WI38 (cell line): ENCODE measurements around the gene NPIPB8.
"Not testable (repeated sequence)": the region's sequence is repeated elsewhere in the genome, so short reads cannot be mapped to it uniquely, and the experiment has no call there.

Experiments used
- H3K4me3 ChIP-seq: 2 replicates; pipeline ENCODE4 v1.5.1; 2011; ENCODE audit warnings: low read depth, mild to moderate bottlenecking, control low read depth, low read length

Gene NPIPB8

GRCh38 chr16:28704246-28704645 is 66.4 kb downstream of the NPIPB8 start:
- not testable (repeated sequence) for H3K4me3 ChIP-seq
